ENCODE results near the gene PCMT1. TPM values are rescaled to one million over a fixed set of nuclear protein-coding genes. Genes with fewer than 3 reads are reported as not detected.
"Not testable (repeated sequence)": the region's sequence is repeated elsewhere in the genome, so short reads cannot be mapped to it uniquely, and the experiment has no call there.

The PCMT1 gene
- total RNA-seq, 6 experiments from 2014 or later = 40.7 to 84.5 (median 47.7) TPM

- intact Hi-C loops (cut with DNase I) = no loop called here
- H3K4me1 ChIP-seq = no peaks in the 10 kb centered on the region
- no peak overlapping the region for H3K4me3 ChIP-seq
- no peak for DNase-seq
- H3K36me3 ChIP-seq = peaks cover 0 to 49% (median 17%) of the 10 kb centered on the region in 4 donors
- no peaks in the 10 kb centered on the region for H3K9me3 ChIP-seq
- TF ChIP-seq POLR2A (IDR thresholded peaks at IDR 0.05) (no peak), CTCF (IDR thresholded peaks at IDR 0.05) (no peak)
- no peaks in the 10 kb centered on the region for H3K27me3 ChIP-seq
- H3K27ac ChIP-seq = no peak overlapping the region
- ATAC-seq = peak in 2 of 4 donors; percentile 21 to 53
- 77% methylated on average over 4 of the region's 5 CpGs for WGBS (ENCODE audit: insufficient coverage, low coverage, low lambda C conversion rate, missing lambda C conversion rate)
These were observed 20.9 kb upstream of the PCMT1 start for GRCh38 chr6:149728499-149729234.

- 84% methylated on average over 7 of the region's 8 CpGs for WGBS (ENCODE audit: insufficient coverage, low coverage, low lambda C conversion rate, missing lambda C conversion rate)
- H3K27ac ChIP-seq = no peak overlapping the region
- ATAC-seq (peak in 2 of 4 donors; percentile 36 to 59), DNase-seq (no peak)
- H3K9me3 ChIP-seq = no peaks in the 10 kb centered on the region
- no peak overlapping the region for H3K4me3 ChIP-seq
- no peaks in the 10 kb centered on the region for H3K4me1 ChIP-seq
- TF ChIP-seq POLR2A (IDR thresholded peaks at IDR 0.05) (no peak), CTCF (IDR thresholded peaks at IDR 0.05) (no peak)
- intact Hi-C loops (cut with DNase I) = no loop called here
- peaks cover 0 to 50% (median 21%) of the 10 kb centered on the region in 4 donors for H3K36me3 ChIP-seq
- no peaks in the 10 kb centered on the region for H3K27me3 ChIP-seq
These were observed 19.7 kb upstream of the PCMT1 start for GRCh38 chr6:149729824-149730223.

GRCh38 chr6:149733089-149733720 is 16.3 kb upstream of the PCMT1 start:
- no peaks in the 10 kb centered on the region for H3K9me3 ChIP-seq
- H3K36me3 ChIP-seq = peaks cover 0 to 64% (median 21%) of the 10 kb centered on the region in 4 donors
- no peaks in the 10 kb centered on the region for H3K27me3 ChIP-seq
- H3K27ac ChIP-seq = no peak overlapping the region
- TF ChIP-seq POLR2A (IDR thresholded peaks at IDR 0.05) (no peak), CTCF (IDR thresholded peaks at IDR 0.05) (no peak)
- intact Hi-C loops (cut with DNase I) = no loop called here
- ATAC-seq (no peak), DNase-seq (no peak)
- no peak overlapping the region for H3K4me3 ChIP-seq
- H3K4me1 ChIP-seq = no peaks in the 10 kb centered on the region
- WGBS (ENCODE audit: insufficient coverage, low coverage, low lambda C conversion rate, missing lambda C conversion rate) = 100% methylated on average over 1 of the region's 2 CpGs

GRCh38 chr6:149734915-149735314 is 14.6 kb upstream of the PCMT1 start:
- peaks cover 0 to 61% (median 22%) of the 10 kb centered on the region in 4 donors for H3K36me3 ChIP-seq
- ATAC-seq (no peak), DNase-seq (no peak)
- TF ChIP-seq POLR2A (IDR thresholded peaks at IDR 0.05) (no peak), CTCF (IDR thresholded peaks at IDR 0.05) (no peak)
- no peaks in the 10 kb centered on the region for H3K27me3 ChIP-seq
- H3K27ac ChIP-seq = no peak overlapping the region
- no CpG with 5 or more reads among the region's 1 CpG for WGBS (ENCODE audit: insufficient coverage, low coverage, low lambda C conversion rate, missing lambda C conversion rate)
- H3K4me3 ChIP-seq = no peak overlapping the region
- no peaks in the 10 kb centered on the region for H3K9me3 ChIP-seq
- intact Hi-C loops (cut with DNase I) = no loop called here
- no peaks in the 10 kb centered on the region for H3K4me1 ChIP-seq

GRCh38 chr6:149745252-149745651 is 4.3 kb upstream of the PCMT1 start:
- H3K4me3 ChIP-seq = peak overlapping the region in 2 of 3 donors; percentile 79
- 49% methylated on average over 4 of the region's 10 CpGs for WGBS (ENCODE audit: insufficient coverage, low coverage, low lambda C conversion rate, missing lambda C conversion rate)
- H3K27me3 ChIP-seq; intact Hi-C loops (cut with DNase I); H3K9me3 ChIP-seq; H3K27ac ChIP-seq; DNase-seq; ATAC-seq: not testable (repeated sequence)
- peaks cover 0 to 12% (median 4%) of the 10 kb centered on the region in 4 donors for H3K4me1 ChIP-seq
- peaks cover 0 to 34% (median 4%) of the 10 kb centered on the region in 4 donors for H3K36me3 ChIP-seq

Measured in right lobe of liver (tissue), 6 donors.